ENCODE data around the gene JCHAIN. TPM values are rescaled to one million over a fixed set of nuclear protein-coding genes. Genes with fewer than 3 reads are reported as not detected.
A peak's percentile ranks its signal among the peaks of the same experiment; 100 is the strongest.
"Not testable (repeated sequence)": the region's sequence is repeated elsewhere in the genome, so short reads cannot be mapped to it uniquely, and the experiment has no call there.

Gene JCHAIN
- total and polyA plus RNA-seq, 2 donors: 4.5 to 6.9 TPM

DNA sequence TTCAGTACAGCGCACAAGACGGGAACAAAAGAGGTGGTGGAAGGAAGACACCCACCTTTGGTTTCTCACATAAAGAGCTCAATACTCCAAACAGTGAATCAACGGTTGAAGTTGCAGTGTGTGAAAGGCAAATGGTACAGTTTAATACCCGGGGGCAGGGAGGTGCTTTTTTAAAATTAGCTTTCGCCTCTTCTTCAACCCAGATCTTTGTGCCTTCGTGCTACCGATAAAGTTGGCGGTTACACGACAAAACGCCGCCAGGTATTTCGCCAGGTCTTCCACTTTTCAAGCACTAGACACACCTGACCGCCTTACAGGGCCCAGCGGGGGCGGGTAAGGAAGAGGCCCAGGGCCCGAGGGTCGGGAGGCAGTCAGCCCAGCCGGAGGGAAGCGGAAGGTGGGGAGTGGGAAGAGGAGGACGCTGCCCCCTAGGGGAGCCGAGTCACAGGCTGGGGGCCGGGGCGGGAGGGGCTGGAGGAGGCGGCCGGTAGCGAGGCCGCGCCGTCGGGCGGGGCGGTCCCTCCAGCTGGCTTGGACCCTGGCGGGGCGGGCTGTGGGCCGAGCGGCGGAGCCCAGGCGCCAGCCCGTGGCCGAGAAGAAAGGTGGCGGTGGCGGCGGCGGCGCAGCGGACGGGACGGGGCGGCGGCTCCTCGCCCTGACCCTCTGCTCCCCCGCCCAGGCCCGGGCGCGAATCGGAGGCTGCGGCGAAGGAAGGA, 38.1 kb upstream of the JCHAIN start:
- WGBS: 1% methylated on average over 58 of the region's 58 CpGs

DNA sequence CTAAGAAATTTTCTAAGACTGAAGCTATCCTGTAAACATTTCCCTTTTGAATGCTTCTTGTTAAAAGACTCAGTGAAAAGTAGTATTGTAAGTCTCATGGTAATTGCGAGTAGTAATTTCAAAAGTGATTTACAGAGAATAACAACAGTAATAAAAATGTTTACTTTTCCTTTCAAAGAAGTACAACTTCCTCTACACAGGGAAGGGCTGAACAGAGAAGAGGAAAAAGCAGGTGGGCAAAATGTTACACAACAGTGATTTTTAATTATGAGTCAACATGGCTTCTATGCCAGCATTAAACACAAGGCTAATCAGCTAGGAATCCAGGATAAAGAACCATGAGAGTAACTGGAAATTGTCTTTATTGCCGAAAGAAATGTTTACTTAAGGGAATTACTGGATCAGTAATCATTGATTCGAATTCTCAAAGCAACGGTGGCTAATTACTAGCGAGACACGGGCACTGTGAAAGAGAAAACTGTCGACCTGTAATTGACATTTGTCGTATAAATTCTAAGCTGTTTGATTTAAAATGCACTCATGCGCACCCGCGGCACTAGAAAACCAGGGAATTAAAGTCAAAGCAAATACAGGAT, 37.4 kb upstream of the JCHAIN start:
- peak overlapping the region; percentile 92 for H3K4me3 ChIP-seq (ENCODE audit: low read depth, low read length)
- WGBS: 8% methylated on average over 11 of the region's 11 CpGs
- no peaks in the 10 kb centered on the region for H3K4me1 ChIP-seq (ENCODE audit: insufficient read depth)
- H3K36me3 ChIP-seq (ENCODE audit: insufficient read depth): no peaks in the 10 kb centered on the region
- H3K27ac ChIP-seq (ENCODE audit: low read depth): peak overlapping the region; percentile 96
- peak; percentile 48 for DNase-seq (ENCODE audit: extremely low spot score)

More for the DNA sequence above, 38.1 kb upstream of the JCHAIN start:
- Histone ChIP-seq H3K4me3 (ENCODE audit: low read depth, low read length) (peak overlapping the region; percentile 92), H3K4me1 (ENCODE audit: insufficient read depth) (no peaks in the 10 kb centered on the region), H3K27ac (ENCODE audit: low read depth) (peak overlapping the region; percentile 96), H3K36me3 (ENCODE audit: insufficient read depth) (no peaks in the 10 kb centered on the region)
- DNase-seq (ENCODE audit: extremely low spot score): peak; percentile 66

DNA sequence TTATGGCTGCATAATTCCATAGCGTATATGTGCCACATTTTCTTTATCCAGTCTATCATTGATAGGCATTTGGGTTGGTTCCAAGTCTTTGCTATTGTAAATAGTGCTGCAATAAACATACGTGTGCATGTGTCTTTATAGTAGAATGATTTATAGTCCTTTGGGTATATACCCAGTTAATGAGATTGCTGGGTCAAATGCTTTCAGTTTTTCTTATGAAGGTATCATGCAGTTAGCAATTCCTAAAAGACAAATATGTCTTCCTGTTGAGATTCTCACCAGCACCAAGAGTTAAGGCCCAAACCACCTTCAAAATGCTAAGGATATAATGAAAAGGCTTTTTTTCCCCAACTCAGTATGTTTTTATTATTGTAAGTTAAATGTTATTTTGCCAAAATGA, 36.3 kb upstream of the JCHAIN start:
- not testable (repeated sequence) for H3K27ac ChIP-seq (ENCODE audit: low read depth); DNase-seq (ENCODE audit: extremely low spot score); H3K4me1 ChIP-seq (ENCODE audit: insufficient read depth); H3K4me3 ChIP-seq (ENCODE audit: low read depth, low read length); H3K36me3 ChIP-seq (ENCODE audit: insufficient read depth)
- 55% methylated on average over 2 of the region's 2 CpGs for WGBS

DNA sequence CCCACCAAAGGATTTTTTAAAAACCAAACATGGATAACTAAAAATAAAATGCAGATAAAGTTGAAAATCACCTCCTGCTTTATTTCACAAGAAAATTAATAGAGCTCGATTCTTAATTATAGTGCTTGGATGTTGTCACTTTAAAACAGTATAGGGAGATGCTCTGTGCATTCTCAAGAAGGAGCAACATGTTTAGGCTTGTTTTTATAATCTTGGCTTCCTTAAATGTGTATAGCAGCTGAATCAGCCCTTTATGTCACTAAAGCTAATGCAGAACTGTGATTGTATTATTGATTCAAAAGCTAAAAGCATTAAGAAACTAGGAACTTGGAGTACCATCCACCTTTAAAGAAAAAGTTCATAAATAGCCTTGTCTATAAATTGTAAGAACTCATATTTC, 35.0 kb upstream of the JCHAIN start:
- Histone ChIP-seq H3K36me3 (ENCODE audit: insufficient read depth) (no peaks in the 10 kb centered on the region), H3K4me3 (ENCODE audit: low read depth, low read length) (no peak overlapping the region), H3K27ac (ENCODE audit: low read depth) (no peak overlapping the region), H3K4me1 (ENCODE audit: insufficient read depth) (no peaks in the 10 kb centered on the region)
- no peak for DNase-seq (ENCODE audit: extremely low spot score)
- WGBS: 79% methylated on average over 1 of the region's 1 CpG

DNA sequence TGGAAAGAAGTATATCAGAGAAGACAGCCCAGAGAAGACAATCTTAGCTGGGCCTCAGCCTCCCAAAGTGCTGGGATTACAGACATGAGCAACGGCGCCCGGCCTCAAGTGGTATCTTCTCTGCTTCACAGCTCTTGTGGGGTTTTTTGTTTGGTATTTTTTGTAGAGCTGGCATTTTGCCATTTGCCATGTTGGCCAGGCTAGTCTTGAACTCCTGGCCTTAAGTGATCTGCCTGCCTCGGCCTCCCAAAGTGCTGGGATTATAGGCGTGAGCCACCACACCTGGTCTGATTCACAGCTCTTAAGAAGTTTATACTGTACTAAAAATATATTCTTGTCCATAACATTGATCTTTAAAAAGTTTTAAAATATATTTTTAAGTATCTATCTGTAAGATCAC, 34.4 kb upstream of the JCHAIN start:
- H3K27ac ChIP-seq (ENCODE audit: low read depth): no peak overlapping the region
- no peak overlapping the region for H3K4me3 ChIP-seq (ENCODE audit: low read depth, low read length)
- H3K4me1 ChIP-seq (ENCODE audit: insufficient read depth): no peaks in the 10 kb centered on the region
- no peak for DNase-seq (ENCODE audit: extremely low spot score)
- whole genome bisulfite sequencing: 84% methylated on average over 5 of the region's 5 CpGs
- H3K36me3 ChIP-seq (ENCODE audit: insufficient read depth): no peaks in the 10 kb centered on the region

DNA sequence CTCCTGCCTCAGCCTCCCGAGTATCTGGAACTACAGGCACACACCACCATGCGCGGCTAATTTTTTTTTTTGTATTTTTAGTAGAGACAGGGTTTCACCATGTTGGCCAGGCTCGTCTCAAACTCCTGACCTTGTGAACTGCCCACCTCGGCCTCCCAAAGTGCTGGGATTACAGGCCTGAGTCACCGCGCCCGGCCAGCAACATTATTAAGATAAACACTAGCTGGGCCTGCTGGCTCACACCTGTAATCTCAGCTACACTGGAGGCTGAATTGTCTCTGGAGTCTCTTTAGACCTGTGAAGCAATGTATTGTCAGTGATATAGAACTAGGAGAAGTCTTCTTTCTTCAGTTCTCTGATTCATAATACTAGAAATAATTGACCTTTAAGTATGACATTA, 32.1 kb upstream of the JCHAIN start:
- H3K4me3 ChIP-seq (ENCODE audit: low read depth, low read length); H3K36me3 ChIP-seq (ENCODE audit: insufficient read depth); H3K4me1 ChIP-seq (ENCODE audit: insufficient read depth); H3K27ac ChIP-seq (ENCODE audit: low read depth); DNase-seq (ENCODE audit: extremely low spot score): not testable (repeated sequence)
- 70% methylated on average over 8 of the region's 8 CpGs for WGBS

DNA sequence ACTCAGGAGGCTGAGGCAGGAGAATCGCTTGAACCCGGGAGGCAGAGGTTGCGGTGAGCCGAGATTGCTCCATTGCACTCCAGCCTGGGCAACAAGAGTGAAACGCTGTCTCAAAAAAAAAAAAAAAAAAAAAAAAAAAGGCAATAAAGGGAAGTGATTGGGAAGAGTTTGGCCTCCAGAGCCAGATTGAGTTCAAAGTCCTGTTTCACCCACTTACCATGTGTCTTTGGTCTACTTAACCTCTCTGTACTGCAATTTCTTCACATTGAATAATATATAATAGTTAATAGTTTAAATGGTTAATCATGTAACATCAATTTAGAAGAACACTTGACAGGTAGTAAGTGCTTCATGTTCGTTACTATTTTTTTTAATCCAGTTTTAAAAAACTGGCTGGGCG, 28.3 kb upstream of the JCHAIN start:
- not testable (repeated sequence) for DNase-seq (ENCODE audit: extremely low spot score); H3K4me3 ChIP-seq (ENCODE audit: low read depth, low read length); H3K36me3 ChIP-seq (ENCODE audit: insufficient read depth); H3K4me1 ChIP-seq (ENCODE audit: insufficient read depth); H3K27ac ChIP-seq (ENCODE audit: low read depth)
- WGBS: 98% methylated on average over 7 of the region's 7 CpGs

DNA sequence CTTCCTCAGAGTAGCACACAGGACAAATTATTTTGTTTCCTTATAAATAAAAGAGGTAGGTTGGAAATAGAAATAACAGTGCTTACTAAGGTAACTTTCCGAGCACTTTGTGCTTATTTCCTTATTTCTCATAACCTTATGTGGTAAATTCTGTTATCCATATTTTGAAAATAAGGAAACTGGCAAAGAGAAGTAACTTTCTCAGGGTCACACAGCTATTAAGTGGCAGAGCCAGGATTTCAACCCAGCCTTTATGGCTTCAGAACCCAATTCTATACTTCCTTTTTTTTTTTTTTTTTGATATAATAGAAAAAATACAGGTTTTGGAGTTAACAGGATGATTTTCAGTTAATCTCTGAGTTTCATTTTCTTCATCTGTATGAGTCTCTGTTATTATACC, 25.4 kb upstream of the JCHAIN start:
- DNase-seq (ENCODE audit: extremely low spot score): no peak
- no peak overlapping the region for H3K27ac ChIP-seq (ENCODE audit: low read depth)
- no peak overlapping the region for H3K4me3 ChIP-seq (ENCODE audit: low read depth, low read length)
- WGBS: 80% methylated on average over 1 of the region's 1 CpG
- H3K4me1 ChIP-seq (ENCODE audit: insufficient read depth): no peaks in the 10 kb centered on the region
- H3K36me3 ChIP-seq (ENCODE audit: insufficient read depth): no peaks in the 10 kb centered on the region

DNA sequence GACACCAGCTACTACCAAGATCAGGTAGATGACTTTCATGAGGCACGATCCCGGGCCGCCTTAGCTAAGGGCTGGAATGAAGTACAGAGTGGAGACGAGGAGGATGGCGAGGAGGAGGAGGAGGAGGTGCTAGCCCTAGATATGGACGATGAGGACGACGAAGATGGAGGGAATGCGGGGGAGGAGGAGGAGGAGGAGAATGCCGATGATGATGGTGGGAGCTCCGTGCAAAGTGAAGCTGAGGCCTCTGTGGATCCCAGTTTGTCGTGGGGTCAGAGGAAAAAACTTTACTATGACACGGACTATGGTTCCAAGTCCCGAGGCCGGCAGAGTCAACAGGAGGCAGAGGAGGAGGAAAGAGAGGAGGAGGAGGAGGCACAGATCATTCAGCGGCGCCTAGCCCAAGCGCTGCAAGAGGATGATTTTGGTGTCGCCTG, 22.5 kb upstream of the JCHAIN start:
- peak overlapping the region; percentile 71 for H3K4me3 ChIP-seq (ENCODE audit: low read depth, low read length)
- H3K4me1 ChIP-seq (ENCODE audit: insufficient read depth): no peaks in the 10 kb centered on the region
- 1% methylated on average over 19 of the region's 19 CpGs for WGBS
- no peak for DNase-seq (ENCODE audit: extremely low spot score)
- peak overlapping the region; percentile 63 for H3K27ac ChIP-seq (ENCODE audit: low read depth)
- H3K36me3 ChIP-seq (ENCODE audit: insufficient read depth): no peaks in the 10 kb centered on the region

DNA sequence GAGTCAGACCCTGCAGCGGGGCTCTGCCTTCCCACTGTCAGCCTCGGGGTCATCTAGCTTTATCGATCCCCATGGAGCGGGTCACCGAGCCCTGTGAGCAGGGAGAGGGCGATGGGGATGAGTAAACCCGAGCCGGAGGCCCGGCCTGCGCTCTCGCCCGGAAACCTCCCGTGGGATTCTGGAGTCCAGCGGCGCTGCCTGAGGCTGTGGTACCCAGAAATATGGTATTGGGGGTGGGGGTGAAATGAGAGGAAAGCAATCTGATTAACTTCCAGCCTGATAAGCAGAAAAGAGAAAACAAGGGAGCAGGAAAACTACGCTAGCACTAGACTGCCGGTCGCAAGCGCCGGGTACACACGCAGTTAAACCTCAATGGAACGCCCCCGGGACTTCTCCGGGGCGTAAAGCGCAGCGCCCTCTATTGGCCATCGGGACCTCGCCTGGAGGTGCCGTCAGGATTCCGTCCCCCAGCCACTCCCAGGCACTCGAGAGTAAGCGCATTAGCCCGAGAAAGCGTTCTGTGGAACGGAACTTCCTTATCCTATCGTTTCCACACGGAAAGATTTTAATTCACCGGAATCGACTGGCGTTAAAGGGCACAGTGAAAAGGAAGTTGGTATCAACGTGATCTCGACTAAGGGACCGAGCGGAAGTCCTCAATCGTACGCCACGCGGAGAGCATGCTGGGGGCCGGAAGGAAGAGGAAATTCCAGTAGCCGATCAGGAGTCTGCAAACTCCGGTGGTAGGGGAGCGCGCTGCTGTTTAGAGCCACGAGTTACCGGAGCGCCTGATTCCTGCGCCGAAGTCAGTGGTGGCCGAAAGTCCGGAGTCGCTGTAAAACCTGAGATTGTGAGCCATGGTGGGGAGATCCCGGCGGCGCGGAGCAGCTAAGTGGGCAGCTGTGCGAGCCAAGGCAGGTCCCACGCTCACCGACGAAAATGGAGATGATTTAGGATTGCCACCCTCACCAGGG, 21.8 kb upstream of the JCHAIN start, which contains the start of gene UTP3:
TSS of gene UTP3 (plus strand) at position 712 of the 974 bp plus-strand sequence. CDS start at position 858, 146 bp downstream.
- Histone ChIP-seq H3K4me3 (ENCODE audit: low read depth, low read length) (peak within 1 kb of the TSS; percentile 71), H3K27ac (ENCODE audit: low read depth) (peak within 1 kb of the TSS; percentile 97), H3K4me1 (ENCODE audit: insufficient read depth) (no peaks in the 10 kb centered on the region), H3K36me3 (ENCODE audit: insufficient read depth) (no peaks in the 10 kb centered on the region)
- peak; percentile 99 for DNase-seq (ENCODE audit: extremely low spot score)
- under 1% methylated on average over 70 of the region's 70 CpGs for WGBS

DNA sequence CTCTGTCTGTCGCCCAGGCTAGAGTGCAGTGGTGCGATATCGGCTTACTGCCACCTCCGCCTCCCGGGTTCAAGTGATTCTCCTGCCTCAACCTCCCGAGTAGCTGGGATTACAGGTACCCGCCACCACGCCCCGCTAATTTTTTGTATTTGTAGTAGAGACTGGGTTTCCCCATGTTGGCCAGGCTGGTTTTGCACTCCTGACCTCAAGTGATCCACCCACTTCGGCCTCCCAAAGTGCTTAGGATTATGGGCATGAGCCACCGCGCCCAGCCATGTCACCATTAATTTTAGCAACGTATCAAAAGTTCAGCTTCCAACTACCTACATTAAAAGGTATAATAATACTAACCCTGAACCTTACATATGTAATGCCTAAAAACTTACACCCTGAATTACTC, 21.1 kb upstream of the JCHAIN start:
- H3K4me1 ChIP-seq (ENCODE audit: insufficient read depth): no peaks in the 10 kb centered on the region
- peak overlapping the region; percentile 97 for H3K27ac ChIP-seq (ENCODE audit: low read depth)
- DNase-seq (ENCODE audit: extremely low spot score): no peak
- H3K36me3 ChIP-seq (ENCODE audit: insufficient read depth): no peaks in the 10 kb centered on the region
- H3K4me3 ChIP-seq (ENCODE audit: low read depth, low read length): peak overlapping the region; percentile 42
- WGBS: 65% methylated on average over 13 of the region's 13 CpGs

DNA sequence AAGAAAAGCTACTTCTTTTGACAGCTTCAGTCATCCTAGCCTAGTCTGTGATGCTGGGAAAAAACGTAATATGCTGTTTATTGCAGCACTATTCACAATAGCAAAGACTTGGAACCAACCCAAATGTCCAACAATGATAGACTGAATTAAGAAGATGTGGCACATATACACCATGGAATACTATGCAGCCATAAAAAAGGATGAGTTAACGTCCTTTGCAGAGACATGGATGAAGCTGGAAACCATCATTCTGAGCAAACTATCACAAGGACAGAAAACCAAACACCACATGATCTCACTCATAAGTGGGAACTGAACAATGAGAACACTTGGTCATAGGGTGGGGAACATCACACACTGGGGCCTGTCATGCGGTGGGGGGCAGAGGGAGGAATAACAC, 15.8 kb upstream of the JCHAIN start:
- not testable (repeated sequence) for H3K4me1 ChIP-seq (ENCODE audit: insufficient read depth); H3K4me3 ChIP-seq (ENCODE audit: low read depth, low read length); DNase-seq (ENCODE audit: extremely low spot score); H3K27ac ChIP-seq (ENCODE audit: low read depth); H3K36me3 ChIP-seq (ENCODE audit: insufficient read depth)
- WGBS: 75% methylated on average over 3 of the region's 3 CpGs

DNA sequence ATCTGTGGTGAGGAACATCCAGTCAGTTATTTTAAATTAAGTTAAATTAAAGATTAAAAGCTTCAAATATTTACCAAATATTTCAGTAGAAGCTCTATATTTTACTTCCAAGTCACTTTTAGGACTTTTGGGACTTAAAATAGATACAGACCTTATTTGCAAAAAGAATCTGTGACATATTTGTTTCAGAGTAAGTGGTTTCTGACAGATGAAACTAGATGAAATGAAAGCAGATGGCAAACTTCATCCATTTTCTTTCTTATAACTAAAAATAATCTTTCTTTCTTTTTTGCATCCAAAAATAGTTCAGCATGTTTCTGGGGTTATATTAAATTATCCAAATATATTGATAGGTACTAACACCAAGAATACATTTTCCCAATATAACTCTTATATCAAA, 15.4 kb upstream of the JCHAIN start:
- no peaks in the 10 kb centered on the region for H3K36me3 ChIP-seq (ENCODE audit: insufficient read depth)
- no peak overlapping the region for H3K27ac ChIP-seq (ENCODE audit: low read depth)
- no peaks in the 10 kb centered on the region for H3K4me1 ChIP-seq (ENCODE audit: insufficient read depth)
- no peak for DNase-seq (ENCODE audit: extremely low spot score)
- no peak overlapping the region for H3K4me3 ChIP-seq (ENCODE audit: low read depth, low read length)

All from urinary bladder (tissue), 4 donors.